ENCODE data around the gene GCC2. TPM values are rescaled to one million over a fixed set of nuclear protein-coding genes. Genes with fewer than 3 reads are reported as not detected.
"Not testable (repeated sequence)": the region's sequence is repeated elsewhere in the genome, so short reads cannot be mapped to it uniquely, and the experiment has no call there.

GCC2 gene, protein sequence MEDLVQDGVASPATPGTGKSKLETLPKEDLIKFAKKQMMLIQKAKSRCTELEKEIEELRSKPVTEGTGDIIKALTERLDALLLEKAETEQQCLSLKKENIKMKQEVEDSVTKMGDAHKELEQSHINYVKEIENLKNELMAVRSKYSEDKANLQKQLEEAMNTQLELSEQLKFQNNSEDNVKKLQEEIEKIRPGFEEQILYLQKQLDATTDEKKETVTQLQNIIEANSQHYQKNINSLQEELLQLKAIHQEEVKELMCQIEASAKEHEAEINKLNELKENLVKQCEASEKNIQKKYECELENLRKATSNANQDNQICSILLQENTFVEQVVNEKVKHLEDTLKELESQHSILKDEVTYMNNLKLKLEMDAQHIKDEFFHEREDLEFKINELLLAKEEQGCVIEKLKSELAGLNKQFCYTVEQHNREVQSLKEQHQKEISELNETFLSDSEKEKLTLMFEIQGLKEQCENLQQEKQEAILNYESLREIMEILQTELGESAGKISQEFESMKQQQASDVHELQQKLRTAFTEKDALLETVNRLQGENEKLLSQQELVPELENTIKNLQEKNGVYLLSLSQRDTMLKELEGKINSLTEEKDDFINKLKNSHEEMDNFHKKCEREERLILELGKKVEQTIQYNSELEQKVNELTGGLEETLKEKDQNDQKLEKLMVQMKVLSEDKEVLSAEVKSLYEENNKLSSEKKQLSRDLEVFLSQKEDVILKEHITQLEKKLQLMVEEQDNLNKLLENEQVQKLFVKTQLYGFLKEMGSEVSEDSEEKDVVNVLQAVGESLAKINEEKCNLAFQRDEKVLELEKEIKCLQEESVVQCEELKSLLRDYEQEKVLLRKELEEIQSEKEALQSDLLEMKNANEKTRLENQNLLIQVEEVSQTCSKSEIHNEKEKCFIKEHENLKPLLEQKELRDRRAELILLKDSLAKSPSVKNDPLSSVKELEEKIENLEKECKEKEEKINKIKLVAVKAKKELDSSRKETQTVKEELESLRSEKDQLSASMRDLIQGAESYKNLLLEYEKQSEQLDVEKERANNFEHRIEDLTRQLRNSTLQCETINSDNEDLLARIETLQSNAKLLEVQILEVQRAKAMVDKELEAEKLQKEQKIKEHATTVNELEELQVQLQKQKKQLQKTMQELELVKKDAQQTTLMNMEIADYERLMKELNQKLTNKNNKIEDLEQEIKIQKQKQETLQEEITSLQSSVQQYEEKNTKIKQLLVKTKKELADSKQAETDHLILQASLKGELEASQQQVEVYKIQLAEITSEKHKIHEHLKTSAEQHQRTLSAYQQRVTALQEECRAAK (N-terminal part only)
- 19.1 TPM for polyA plus RNA-seq (2013, experiment 1 of 2; ENCODE audit: insufficient read length)
- 21.4 TPM for polyA plus RNA-seq (2013, experiment 2 of 2; ENCODE audit: insufficient read length)

DNA sequence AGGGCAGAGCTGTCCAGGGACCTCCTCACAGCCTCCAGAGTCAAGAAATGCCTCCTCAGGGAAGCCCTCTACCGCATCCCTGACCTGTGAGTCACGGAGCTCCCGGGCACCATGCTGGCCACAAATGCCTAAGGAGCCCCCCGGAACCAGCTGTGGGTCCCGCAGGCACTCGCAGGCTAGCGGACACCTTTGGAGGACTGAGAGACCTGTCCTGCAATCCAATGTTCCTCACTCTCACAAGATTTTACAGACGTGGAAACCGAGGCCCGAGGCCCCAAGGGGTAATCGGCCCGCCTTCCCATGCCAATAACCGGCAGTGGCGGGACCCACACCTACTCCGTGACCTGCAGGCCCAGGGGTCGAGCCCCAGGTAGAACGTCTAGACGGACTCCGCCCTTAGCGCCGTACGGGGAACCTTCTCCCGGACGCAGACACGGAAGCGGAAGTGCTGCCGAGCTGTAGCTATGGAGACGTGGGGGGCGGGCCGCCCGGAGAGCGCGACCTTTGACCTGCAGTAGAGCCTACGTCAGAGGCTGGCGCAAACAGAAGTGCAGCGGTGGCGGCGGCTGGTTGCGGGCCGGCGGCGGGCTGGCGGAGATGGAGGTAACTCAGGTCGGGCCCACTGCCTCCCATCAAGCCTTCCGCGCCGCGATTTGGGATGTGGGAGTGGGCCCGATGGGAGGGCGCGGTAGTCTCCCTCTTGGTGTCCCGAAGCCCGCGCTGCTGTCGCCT, at the start of gene GCC2:
Gene GCC2, plus strand, starts transcription at position 529 of the 732 bp plus-strand sequence. Its CDS starts 69 bp downstream, at position 598.
- DNase-seq = peak; percentile 91

DNA sequence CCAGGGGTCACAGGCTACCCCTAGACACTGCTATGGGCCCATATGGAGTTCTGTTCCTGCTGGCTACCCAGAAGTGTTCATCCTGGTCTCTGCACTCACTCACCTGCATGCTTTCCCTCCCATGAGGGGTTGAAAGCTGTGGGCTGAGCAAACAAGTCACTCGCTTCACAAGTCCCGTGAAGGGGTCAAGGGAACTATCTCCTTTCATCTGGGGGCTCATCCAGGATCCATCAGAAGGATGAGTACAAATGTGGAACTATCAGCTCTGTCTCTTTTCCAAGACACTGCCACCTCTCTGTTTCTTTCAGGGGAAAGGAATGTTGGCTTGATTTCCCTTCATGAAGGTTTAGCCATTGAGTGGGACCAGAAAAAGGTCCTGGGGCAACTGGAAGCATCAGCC, 49.5 kb upstream of the GCC2 start:
- DNase-seq = no peak

DNA sequence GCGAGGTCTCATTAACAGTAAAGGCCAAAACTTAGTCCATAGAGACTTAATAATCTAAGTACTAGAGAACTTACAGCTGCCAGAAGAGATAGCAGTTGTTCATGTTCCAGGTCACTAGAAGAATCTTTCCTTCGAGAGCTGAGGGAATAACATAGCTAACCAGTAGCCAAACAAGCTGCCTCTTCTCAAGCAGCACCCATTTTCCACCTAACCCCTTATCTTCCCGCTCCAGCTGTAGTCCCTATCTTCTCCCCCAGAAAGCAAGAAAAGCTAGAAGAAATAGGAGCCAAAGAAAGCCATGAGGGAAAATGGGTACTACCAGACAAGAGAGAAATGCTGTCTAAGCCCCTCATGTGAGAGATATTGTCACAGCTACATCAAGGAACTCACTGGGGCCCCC, 47.2 kb upstream of the GCC2 start:
- no peak for DNase-seq

DNA sequence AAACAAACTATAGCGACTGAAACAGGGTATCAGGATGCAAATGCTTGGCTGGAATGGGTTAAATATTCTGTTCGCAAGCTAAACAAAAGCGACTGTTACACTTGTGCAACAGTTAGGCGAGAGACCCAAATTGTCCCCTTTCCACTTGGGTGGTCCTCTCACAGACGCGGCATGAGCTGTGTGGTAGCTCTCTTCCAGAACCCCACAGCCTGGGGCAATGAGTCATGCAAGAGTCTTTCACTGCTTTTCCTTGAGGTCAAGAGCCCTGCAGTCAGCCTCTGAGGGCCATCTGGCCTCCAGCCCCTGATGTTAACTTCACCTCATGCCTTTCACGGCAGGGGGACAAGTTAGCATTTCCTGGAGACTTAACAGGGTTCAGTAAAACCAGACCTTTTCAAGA, 45.5 kb upstream of the GCC2 start:
- DNase-seq = peak; percentile 93

DNA sequence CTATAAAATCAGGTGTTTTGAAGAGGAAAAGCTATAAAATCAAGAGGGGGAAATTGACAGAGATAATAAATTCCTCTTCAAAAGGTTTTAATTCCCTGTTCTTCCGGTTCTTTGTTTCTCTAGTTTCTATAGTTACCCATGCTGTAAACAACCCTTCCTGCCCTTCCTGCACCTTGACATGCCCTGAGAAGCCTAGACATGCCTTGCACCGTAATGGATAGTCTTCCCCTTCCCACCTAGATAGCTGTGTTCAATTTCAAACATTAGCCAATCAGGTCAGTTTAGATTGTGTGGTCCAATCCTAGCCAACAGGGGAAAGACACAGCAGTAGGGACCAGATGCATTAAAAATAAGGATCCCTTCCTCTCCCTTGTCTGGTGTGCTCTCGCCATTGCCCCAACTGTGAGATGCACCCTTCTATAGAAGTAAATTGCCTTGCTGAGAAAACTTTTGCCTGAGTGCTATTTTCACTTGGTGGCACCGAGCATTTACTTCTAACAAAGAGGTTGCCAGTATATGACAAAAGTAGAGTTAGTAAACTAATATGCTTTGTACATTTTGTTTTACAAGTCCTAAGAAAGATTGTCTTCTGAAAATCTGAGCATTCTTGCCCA, 44.1 kb upstream of the GCC2 start:
- DNase-seq = no peak

DNA sequence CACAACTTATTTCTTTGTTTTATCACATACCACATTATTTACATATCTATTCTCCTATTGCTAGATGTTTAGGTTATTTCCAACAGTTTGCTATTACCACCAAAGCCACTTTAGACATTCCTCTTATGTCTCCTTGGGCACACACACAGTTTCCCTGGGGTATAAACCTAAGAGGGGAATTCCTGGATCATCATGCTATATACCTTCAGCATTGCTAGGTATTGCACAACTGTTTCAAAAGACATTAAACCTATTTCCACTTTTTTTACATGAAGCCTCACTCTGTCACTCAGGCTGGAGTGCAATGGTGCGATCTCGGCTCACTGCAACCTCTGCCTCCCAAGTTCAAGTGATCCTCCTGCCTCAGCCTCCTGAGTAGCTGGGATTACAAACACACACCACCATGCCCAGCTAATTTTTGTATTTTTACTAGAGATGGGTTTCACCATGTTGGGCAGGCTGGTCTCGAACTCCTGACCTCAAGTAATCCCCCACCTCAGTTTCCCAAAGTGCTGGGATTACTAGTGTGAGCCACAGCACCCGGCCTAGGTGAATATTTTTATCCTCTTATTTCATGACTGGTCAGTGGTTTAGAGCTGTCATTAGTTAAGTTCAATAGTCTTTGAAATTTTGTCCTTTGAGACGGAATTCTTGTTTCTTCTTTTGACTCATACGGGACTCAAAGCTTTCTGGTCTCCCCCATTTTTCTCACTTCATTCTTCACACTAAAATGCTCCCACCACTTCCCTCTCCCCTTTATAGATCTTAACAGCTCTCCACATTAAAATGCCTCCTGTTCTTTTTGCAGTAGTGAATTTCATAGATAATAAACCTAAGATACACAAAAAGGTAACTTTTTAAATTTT, 40.9 kb upstream of the GCC2 start:
- DNase-seq = peak; percentile 11

DNA sequence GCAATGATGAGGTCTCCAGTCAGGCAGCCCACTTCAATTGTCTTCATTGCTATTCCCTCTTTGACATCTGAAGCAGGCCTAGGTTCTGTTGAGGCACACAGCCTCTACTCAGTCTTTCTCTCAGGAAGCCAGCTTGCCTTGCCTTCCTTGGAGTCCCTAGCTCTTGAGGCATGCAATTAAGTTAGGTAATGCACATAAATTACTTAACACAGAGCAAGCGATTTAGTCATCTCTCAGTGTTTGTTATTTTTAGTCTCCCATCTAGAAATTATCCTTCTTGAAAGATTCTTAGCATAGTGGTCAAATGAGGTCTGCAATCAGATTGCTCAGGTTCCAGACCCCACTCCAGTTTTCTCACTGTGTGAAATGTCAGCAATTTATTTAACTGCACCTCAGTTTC, 39.2 kb upstream of the GCC2 start:
- DNase-seq = peak; percentile 47

DNA sequence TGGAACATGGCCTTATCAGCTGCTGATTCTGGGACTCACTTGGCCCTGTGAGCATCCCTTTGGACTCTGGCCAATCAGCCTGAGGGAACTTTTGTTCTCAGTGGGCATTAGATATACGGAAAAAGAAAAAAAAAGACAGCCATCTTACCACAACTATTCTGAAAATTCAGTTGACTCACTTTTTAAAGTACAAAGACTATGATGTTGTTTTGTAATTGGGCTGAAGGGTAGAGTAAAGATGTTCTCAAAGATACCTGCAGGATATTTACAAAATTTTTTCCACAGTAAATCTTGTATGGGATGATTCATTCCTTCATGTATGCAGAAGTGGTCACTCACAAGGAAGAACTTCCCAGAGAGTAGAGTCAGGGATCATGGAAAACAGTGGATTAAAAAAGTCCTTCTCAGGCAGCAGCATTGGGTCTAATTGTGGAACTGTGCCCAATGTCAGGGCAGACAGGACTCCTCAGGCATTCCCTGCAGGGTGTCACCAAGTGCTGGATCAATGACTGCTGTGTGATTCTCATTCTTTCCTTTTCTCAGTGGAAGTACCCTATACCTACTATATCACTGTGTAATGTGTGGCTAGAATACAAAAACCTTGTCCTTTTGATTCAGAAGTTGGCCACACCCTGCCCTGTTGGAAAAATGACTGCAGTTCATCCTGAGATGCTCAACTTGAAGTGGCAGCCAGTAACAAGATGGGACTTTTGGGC, 35.9 kb upstream of the GCC2 start:
- peak; percentile 86 for DNase-seq

DNA sequence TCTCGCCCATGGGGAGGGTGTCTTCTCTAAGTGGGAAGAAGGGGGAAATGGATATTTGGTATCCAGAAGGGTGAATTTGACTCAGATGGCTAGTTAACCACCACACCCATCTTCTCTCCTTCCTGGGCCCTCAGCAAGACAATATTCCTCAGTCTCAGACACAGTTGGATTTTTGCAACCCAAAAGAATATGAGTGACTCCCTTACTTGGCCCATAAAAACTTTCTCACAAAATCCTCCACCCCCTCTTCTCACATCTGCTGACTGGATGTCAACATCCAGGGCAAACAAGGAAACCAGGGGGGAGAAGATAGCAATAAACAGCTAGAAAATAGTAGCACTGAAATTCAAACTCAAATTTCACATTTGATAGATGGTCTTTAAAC, 35.3 kb upstream of the GCC2 start:
- no peak for DNase-seq

DNA sequence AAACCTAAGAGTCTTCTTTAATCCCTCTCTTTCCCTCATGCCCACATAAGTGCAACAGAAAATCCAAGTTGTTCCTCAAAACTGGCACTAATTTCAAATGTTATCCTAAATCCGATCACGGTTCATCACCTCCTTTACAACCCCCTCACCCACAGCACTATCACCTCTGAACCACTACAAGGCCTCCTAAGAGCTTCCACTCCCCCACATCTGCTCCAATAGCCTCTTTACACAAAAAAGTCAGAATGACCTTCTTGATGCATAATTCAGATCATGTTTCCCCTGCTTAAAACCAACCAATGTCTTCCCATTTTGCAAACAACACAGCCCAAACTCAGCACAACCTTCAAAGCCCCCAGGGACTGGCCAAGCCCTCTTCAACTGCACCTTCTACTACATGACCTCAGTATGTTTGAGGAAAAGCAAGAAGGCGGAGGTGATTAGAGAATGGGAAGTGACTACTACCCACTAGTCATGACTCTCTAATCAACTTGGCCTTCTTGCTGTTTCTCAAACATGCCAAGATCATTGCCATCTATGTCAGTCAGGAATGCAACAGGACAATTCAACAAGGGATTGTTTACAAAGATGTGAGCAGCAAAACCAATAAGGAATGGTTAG, 34.6 kb upstream of the GCC2 start:
- no peak for DNase-seq

DNA sequence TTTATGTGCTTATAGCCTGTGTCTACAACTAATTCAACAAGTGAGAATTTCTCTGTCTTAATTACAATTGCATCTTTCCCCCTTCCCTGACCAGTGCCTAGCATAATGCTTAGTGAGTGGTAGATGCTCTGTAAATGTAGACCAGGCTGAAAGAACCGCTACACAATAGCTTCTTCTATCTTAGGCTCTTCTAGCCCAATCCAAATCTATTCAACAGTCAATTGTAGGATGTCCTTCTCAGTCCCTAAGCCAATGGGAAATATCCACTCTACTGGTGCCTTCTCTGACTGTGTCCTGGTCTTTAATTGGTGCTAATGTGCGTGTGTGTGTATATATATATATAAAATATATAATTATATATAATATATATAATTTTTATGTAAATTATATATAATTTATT, 34.1 kb upstream of the GCC2 start:
- no peak for DNase-seq

DNA sequence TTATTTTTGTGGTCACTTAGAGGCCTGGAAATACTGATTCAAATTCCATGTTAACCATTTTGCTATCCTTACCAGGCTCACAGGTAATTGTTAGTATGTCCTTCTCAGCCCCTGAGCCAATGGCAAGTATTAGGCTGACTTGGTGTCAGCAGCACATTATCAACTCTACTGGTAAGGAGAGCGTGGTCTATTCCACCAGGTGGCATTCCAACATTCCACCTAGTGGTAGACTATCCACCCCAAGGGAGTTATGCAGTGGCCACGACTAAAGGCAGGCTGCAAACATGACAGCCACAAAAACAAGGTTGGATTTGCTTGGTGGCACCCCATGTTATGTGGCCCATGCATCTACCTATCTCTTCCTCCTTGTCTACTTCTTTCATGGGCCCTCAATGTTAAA, 31.8 kb upstream of the GCC2 start:
- no peak for DNase-seq

DNA sequence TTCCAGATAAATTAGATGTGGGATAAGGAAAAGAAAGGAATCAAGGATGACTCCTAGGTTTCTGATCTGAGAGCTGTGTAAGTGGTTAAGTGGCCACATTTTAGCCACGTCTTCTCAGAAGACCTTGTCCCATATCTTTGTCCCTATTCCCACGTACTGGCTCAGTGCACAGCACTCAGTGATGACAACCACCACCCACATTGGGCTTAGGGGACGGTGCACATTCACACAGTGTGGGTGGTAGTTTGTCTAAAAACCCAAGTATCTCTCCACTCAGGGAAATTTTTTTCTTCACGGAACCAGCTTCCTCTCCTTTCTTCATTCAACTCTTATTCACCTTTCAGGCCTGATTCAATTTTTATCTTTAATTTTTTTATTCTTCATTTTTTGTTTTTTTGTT, 30.6 kb upstream of the GCC2 start:
- DNase-seq = no peak

DNA sequence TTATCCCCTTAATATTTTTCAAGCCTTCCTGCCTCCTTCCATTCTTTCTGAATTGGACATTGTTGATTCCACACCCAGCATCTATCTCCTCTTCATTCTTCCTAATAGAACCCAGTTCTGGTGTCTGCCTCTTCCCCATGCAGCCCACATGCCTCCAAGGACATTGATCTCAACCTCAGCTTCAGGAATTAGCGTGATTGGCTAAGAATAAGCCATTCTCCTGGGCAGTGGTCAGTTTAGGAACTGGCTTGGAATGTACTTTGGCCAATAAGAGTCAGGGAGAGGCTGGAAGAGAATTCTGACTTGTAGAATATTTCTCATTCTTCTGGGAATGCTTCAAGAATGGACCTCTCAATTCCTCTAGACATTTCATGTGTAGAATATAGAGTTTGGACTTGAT, 25.9 kb upstream of the GCC2 start:
- no peak for DNase-seq

DNA sequence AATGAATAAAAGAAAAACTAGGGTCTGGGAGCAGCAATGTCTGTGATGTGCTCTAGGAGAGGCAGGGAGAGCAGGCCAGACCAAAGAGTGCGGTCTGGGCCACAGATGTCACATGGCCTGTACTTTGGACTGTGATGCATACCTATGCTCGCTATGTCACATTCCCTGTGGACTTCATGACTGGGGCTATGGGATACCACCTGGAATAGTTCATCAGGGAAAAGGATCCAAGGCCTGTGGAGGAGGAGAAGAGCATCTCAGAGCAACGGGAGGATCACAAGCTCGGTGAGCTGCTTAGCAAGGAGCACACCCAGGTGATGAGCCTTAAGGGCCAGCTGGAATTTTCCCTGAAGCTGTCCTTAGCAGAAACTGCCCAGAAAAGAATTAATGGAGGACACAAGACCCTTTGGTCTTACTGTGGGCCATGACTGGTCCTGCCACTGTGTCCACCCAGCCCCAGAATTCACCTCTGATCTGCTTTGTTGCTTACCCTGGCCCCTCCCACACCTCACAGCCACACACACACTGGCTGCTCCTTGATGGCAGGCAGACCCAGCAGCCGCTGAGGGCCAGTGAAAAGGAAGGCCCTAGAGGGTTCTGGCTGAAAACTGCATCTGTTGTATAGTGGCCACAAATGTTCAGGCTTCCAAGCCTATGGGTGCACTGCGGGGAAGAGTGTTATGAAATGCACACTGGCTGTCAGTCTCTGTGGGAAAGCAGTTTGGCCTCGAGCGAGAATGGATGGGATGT, 25.3 kb upstream of the GCC2 start:
- no peak for DNase-seq

DNA sequence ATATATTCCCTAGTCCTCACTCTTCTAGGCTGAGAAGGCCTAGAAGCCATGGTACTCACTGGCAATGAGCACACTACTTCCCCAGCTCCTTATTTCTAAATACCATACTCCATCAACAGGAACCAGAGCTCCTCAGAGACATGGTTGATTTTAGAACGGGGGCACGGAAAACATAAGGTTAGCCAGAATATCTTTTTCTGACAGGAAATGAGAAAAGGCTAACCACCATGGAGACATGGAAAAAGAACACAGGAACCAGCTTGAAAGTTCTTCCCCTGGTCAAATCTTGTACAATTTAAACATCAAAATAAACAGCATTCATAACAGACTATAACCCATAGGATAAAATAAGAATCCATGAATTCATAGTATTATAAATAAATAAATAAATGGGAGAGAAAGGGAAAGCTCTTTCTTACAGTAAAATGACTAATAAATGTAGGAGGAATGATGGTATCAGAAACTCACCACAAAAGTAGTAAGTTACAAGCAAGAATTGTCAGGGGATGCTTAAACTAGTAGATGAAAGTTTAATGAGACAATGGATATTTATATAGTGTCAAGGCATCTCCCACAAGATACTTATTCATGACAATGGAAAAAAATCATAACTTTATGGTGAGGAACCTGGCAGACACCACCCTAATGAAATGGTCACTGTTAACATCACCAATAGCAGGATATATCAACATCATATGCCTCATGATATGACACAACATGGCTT, 20.6 kb upstream of the GCC2 start:
- no peak for DNase-seq

DNA sequence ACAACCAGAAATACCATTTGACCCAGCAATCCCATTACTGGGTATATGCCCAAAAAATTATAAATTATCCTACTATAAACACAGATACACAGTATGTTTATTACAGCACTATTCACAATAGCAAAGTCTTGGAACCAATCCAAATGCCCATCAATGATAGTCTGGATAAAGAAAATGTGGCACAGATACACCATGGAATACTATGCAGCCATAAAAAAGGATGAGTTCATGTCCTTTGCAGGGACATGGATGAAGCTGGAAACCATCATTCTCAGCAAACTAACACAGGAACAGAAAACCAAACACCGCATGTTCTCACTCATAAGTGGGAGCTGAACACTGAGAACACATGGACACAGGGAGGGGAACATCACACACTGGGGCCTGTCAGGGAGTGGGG, 13.4 kb upstream of the GCC2 start:
- DNase-seq = not testable (repeated sequence)

DNA sequence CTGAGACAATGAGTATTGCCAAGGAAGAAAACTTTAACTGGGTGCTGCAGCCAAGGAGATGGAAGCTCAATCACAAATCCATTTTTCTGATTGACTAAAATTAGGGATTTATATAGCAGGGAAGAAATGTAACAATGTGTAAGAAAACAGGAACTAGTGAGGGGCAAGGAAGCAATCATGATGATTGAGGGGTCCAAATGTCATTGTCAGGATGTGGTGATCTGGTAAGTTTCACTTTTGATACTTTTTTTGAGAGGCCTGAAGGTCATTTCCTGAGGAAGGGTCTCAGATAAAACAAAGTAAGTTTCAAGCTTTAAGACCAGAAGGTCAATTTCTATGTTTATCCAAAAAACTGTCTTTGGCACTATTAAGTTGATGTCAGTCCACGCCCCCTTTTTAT, 12.0 kb upstream of the GCC2 start:
- DNase-seq = no peak
